Measurements from ENCODE around the gene BMPER.

- TF ChIP-seq, protein P1, sequence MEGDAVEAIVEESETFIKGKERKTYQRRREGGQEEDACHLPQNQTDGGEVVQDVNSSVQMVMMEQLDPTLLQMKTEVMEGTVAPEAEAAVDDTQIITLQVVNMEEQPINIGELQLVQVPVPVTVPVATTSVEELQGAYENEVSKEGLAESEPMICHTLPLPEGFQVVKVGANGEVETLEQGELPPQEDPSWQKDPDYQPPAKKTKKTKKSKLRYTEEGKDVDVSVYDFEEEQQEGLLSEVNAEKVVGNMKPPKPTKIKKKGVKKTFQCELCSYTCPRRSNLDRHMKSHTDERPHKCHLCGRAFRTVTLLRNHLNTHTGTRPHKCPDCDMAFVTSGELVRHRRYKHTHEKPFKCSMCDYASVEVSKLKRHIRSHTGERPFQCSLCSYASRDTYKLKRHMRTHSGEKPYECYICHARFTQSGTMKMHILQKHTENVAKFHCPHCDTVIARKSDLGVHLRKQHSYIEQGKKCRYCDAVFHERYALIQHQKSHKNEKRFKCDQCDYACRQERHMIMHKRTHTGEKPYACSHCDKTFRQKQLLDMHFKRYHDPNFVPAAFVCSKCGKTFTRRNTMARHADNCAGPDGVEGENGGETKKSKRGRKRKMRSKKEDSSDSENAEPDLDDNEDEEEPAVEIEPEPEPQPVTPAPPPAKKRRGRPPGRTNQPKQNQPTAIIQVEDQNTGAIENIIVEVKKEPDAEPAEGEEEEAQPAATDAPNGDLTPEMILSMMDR (IDR thresholded peaks at IDR 0.05): no peak
- no peak for TF ChIP-seq EP300 (IDR thresholded peaks at IDR 0.05)
- no peak for TF ChIP-seq POLR2A (IDR thresholded peaks at IDR 0.05)
Measured at GRCh38 chr7:34073676-34074075, 168.3 kb downstream of the BMPER start.

Data from tibial nerve (tissue), 4 donors.